LNCaP clone FGC (cell line): Measurements from ENCODE around the gene NME3.

Experiments
- DNase-seq: peaks from one replicate; pipeline ENCODE4 v3.0.0-alpha.2; 2011; ENCODE audit warnings: low read depth
- H3K4me3 ChIP-seq: 2 replicates; pipeline ENCODE4 v1.5.1; 2011; ENCODE audit warnings: mild to moderate bottlenecking, low read depth, low read length, control low read depth
- CTCF ChIP-seq: IDR thresholded peaks from 2 replicates; pipeline ENCODE4 v1.5.1; 2012; ENCODE audit warnings: mild to moderate bottlenecking; ENCODE audit not compliant: control insufficient read depth, insufficient read depth; ENCODE audit errors: extremely low read depth

Gene NME3

GRCh38 chr16:1771864-1772361 is 570 bp upstream of the NME3 start:
- TF ChIP-seq CTCF: no peak
- no peak for DNase-seq
- H3K4me3 ChIP-seq: peak overlapping the region; percentile 94

GRCh38 chr16:1770328-1771187 is 785 bp downstream of the NME3 start:
- TF ChIP-seq CTCF: no peak
- DNase-seq: peak; percentile 90
- H3K4me3 ChIP-seq: peak overlapping the region; percentile 94

GRCh38 chr16:1769402-1770300 is 1.7 kb downstream of the NME3 start:
- peak overlapping the region; percentile 94 for H3K4me3 ChIP-seq
- DNase-seq: no peak
- TF ChIP-seq CTCF: no peak

GRCh38 chr16:1768767-1769401 is 2.5 kb downstream of the NME3 start:
- no peak for TF ChIP-seq CTCF
- DNase-seq: no peak
- no peak overlapping the region for H3K4me3 ChIP-seq

GRCh38 chr16:1768061-1768766 is 3.1 kb downstream of the NME3 start:
- no peak for TF ChIP-seq CTCF
- no peak overlapping the region for H3K4me3 ChIP-seq
- no peak for DNase-seq
